ENCODE measurements around the gene PCDH1. TPM values are rescaled to one million over a fixed set of nuclear protein-coding genes. Genes with fewer than 3 reads are reported as not detected.

Gene PCDH1
- total RNA-seq, 1 experiment from 2014 or later: 67.1 TPM

- peak; percentile 53 for DNase-seq
- no peaks in the 10 kb centered on the region for H3K27me3 ChIP-seq (ENCODE audit: control insufficient read depth, insufficient read depth, low read length)
- H3K4me3 ChIP-seq (ENCODE audit: insufficient read depth, low read depth, low read length): no peak overlapping the region
Observed at GRCh38 chr5:141846031-141846430, 32.2 kb downstream of the PCDH1 start.

GRCh38 chr5:141845371-141845851 is 32.8 kb downstream of the PCDH1 start:
- peak; percentile 88 for DNase-seq
- H3K36me3 ChIP-seq (replicated peaks; ENCODE audit: control insufficient read depth, insufficient read depth, low read length): no peaks in the 10 kb centered on the region
- no peak overlapping the region for H3K4me3 ChIP-seq (ENCODE audit: insufficient read depth, low read depth, low read length)
- no peaks in the 10 kb centered on the region for H3K27me3 ChIP-seq (ENCODE audit: control insufficient read depth, insufficient read depth, low read length)

More at GRCh38 chr5:141846031-141846430, 32.2 kb downstream of the PCDH1 start:
- H3K36me3 ChIP-seq (replicated peaks; ENCODE audit: control insufficient read depth, insufficient read depth, low read length): no peaks in the 10 kb centered on the region

GRCh38 chr5:141844414-141845097 is 33.7 kb downstream of the PCDH1 start:
- DNase-seq: no peak
- Histone ChIP-seq H3K36me3 (replicated peaks; ENCODE audit: control insufficient read depth, insufficient read depth, low read length) (no peaks in the 10 kb centered on the region), H3K4me3 (ENCODE audit: insufficient read depth, low read depth, low read length) (no peak overlapping the region), H3K27me3 (ENCODE audit: control insufficient read depth, insufficient read depth, low read length) (no peaks in the 10 kb centered on the region)

GRCh38 chr5:141843156-141843927 is 34.9 kb downstream of the PCDH1 start:
- H3K4me3 ChIP-seq (ENCODE audit: insufficient read depth, low read depth, low read length): no peak overlapping the region
- no peaks in the 10 kb centered on the region for H3K27me3 ChIP-seq (ENCODE audit: control insufficient read depth, insufficient read depth, low read length)
- no peaks in the 10 kb centered on the region for H3K36me3 ChIP-seq (replicated peaks; ENCODE audit: control insufficient read depth, insufficient read depth, low read length)
- DNase-seq: peak; percentile 40

- H3K27me3 ChIP-seq (ENCODE audit: control insufficient read depth, insufficient read depth, low read length): no peaks in the 10 kb centered on the region
- peak; percentile 52 for DNase-seq
- no peak overlapping the region for H3K4me3 ChIP-seq (ENCODE audit: insufficient read depth, low read depth, low read length)
- no peaks in the 10 kb centered on the region for H3K36me3 ChIP-seq (replicated peaks; ENCODE audit: control insufficient read depth, insufficient read depth, low read length)
Observed at GRCh38 chr5:141841378-141842180, 36.6 kb downstream of the PCDH1 start.

GRCh38 chr5:141840826-141841360 is 37.3 kb downstream of the PCDH1 start:
- H3K36me3 ChIP-seq (replicated peaks; ENCODE audit: control insufficient read depth, insufficient read depth, low read length): no peaks in the 10 kb centered on the region

GRCh38 chr5:141840280-141840812 is 37.9 kb downstream of the PCDH1 start:
- H3K36me3 ChIP-seq (replicated peaks; ENCODE audit: control insufficient read depth, insufficient read depth, low read length): no peaks in the 10 kb centered on the region
- no peak for DNase-seq
- no peak overlapping the region for H3K4me3 ChIP-seq (ENCODE audit: insufficient read depth, low read depth, low read length)
- no peaks in the 10 kb centered on the region for H3K27me3 ChIP-seq (ENCODE audit: control insufficient read depth, insufficient read depth, low read length)

More at GRCh38 chr5:141840826-141841360, 37.3 kb downstream of the PCDH1 start:
- Histone ChIP-seq H3K27me3 (ENCODE audit: control insufficient read depth, insufficient read depth, low read length) (no peaks in the 10 kb centered on the region), H3K4me3 (ENCODE audit: insufficient read depth, low read depth, low read length) (no peak overlapping the region)
- DNase-seq: peak; percentile 26

- DNase-seq: peak; percentile 81
- no peaks in the 10 kb centered on the region for H3K27me3 ChIP-seq (ENCODE audit: control insufficient read depth, insufficient read depth, low read length)
- peak overlapping the region; percentile 2; the same call in 1 of the 2 replicates for H3K4me3 ChIP-seq (ENCODE audit: insufficient read depth, low read depth, low read length)
- H3K36me3 ChIP-seq (replicated peaks; ENCODE audit: control insufficient read depth, insufficient read depth, low read length): peaks cover 1% of the 10 kb centered on the region; the same call in 1 of the 2 replicates
Observed at GRCh38 chr5:141839015-141839513, 39.1 kb downstream of the PCDH1 start.

- H3K4me3 ChIP-seq (ENCODE audit: insufficient read depth, low read depth, low read length): no peak overlapping the region
- no peaks in the 10 kb centered on the region for H3K27me3 ChIP-seq (ENCODE audit: control insufficient read depth, insufficient read depth, low read length)
- peaks cover 1% of the 10 kb centered on the region; the same call in 1 of the 2 replicates for H3K36me3 ChIP-seq (replicated peaks; ENCODE audit: control insufficient read depth, insufficient read depth, low read length)
- DNase-seq: peak; percentile 65
Observed at GRCh38 chr5:141838326-141839014, 39.7 kb downstream of the PCDH1 start.

GRCh38 chr5:141835928-141836670 is 42.1 kb downstream of the PCDH1 start:
- Histone ChIP-seq H3K4me3 (ENCODE audit: insufficient read depth, low read depth, low read length) (no peak overlapping the region), H3K27me3 (ENCODE audit: control insufficient read depth, insufficient read depth, low read length) (no peaks in the 10 kb centered on the region), H3K36me3 (replicated peaks; ENCODE audit: control insufficient read depth, insufficient read depth, low read length) (peaks cover 1% of the 10 kb centered on the region; the same call in 1 of the 2 replicates)
- peak; percentile 56 for DNase-seq

GRCh38 chr5:141834331-141834730 is 43.9 kb downstream of the PCDH1 start:
- Histone ChIP-seq H3K27me3 (ENCODE audit: control insufficient read depth, insufficient read depth, low read length) (no peaks in the 10 kb centered on the region), H3K4me3 (ENCODE audit: insufficient read depth, low read depth, low read length) (no peak overlapping the region), H3K36me3 (replicated peaks; ENCODE audit: control insufficient read depth, insufficient read depth, low read length) (peaks cover 1% of the 10 kb centered on the region; the same call in 1 of the 2 replicates)
- DNase-seq: no peak

- no peak for DNase-seq
- Histone ChIP-seq H3K36me3 (replicated peaks; ENCODE audit: control insufficient read depth, insufficient read depth, low read length) (peaks cover 1% of the 10 kb centered on the region; the same call in 1 of the 2 replicates), H3K4me3 (ENCODE audit: insufficient read depth, low read depth, low read length) (no peak overlapping the region), H3K27me3 (ENCODE audit: control insufficient read depth, insufficient read depth, low read length) (no peaks in the 10 kb centered on the region)
Observed at GRCh38 chr5:141832131-141832530, 46.1 kb downstream of the PCDH1 start.

GRCh38 chr5:141828162-141828561 is 50.0 kb downstream of the PCDH1 start:
- H3K27me3 ChIP-seq (ENCODE audit: control insufficient read depth, insufficient read depth, low read length): no peaks in the 10 kb centered on the region
- H3K4me3 ChIP-seq (ENCODE audit: insufficient read depth, low read depth, low read length): no peak overlapping the region
- no peaks in the 10 kb centered on the region for H3K36me3 ChIP-seq (replicated peaks; ENCODE audit: control insufficient read depth, insufficient read depth, low read length)
- DNase-seq: no peak

All from H7 (cell line).